Measurements from ENCODE around the gene PSEN2. TPM values are rescaled to one million over a fixed set of nuclear protein-coding genes. Genes with fewer than 3 reads are reported as not detected.
A peak's percentile ranks its signal among the peaks of the same experiment; 100 is the strongest.
"Not testable (repeated sequence)": the region's sequence is repeated elsewhere in the genome, so short reads cannot be mapped to it uniquely, and the experiment has no call there.

Gene PSEN2
- total RNA-seq, 1 donor from 2014 or later: 82.4 TPM

DNA sequence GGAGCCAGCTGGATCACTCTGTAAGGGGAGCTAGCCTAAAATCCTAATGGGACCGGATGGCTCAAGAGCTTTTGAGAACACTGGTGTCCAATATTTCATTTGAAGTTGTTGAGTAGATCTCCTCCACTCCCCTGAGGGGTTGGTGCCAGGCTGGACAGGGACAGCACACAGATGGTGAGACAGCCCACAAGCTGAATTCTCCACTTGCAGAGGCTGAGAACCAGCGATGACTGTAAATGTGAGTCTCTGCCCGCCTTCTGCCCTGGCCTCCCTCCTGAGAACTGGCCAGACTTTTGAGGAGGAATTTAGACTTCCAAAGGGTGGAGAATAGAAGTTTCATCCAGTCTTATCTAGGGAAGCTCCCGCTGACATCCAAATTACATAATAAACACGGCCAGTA is 49.2 kb downstream of the PSEN2 start:
- no peak for DNase-seq

DNA sequence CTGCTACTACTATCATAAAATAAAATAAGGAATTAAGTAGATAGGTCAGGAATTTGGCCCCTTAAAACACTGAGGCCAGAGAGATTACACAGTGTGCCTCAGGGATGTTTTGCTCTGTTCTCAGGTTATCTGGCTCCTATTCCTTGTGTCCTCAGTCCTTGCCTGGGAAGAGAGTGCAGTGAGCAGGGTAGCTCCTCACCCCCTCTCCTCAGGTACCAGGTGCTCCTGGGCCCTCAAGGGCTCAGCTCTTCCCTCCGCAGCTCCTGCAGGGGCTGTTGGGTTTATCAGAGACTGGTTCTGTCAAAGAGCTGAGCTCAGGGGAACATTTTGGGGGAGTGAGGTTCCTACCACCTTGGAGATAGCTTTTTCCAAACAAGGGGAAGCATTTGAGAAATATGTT is 49.6 kb downstream of the PSEN2 start:
- no peak for DNase-seq

GRCh38 chr1:226920446-226920894 is 50.1 kb downstream of the PSEN2 start:
- DNase-seq: no peak

DNA sequence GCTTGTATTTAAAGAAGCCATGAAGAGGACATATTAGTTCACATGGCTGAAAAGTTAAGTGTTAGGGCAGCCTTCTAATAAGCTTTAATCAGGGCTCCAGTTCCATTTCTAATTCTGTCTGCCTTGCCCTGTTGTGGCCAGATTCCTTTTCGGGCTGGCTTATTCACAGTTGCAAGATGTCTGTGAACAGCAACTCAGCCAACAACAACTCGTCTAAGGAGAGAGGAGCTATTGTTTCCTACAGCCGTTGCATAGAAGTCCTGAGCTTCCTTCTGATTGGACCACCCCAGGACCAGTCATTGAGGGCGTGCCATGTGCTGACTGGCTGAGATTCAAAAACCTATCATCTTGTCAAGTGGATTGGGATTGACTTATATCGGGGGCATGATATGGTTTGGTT is 51.1 kb downstream of the PSEN2 start:
- DNase-seq: no peak

DNA sequence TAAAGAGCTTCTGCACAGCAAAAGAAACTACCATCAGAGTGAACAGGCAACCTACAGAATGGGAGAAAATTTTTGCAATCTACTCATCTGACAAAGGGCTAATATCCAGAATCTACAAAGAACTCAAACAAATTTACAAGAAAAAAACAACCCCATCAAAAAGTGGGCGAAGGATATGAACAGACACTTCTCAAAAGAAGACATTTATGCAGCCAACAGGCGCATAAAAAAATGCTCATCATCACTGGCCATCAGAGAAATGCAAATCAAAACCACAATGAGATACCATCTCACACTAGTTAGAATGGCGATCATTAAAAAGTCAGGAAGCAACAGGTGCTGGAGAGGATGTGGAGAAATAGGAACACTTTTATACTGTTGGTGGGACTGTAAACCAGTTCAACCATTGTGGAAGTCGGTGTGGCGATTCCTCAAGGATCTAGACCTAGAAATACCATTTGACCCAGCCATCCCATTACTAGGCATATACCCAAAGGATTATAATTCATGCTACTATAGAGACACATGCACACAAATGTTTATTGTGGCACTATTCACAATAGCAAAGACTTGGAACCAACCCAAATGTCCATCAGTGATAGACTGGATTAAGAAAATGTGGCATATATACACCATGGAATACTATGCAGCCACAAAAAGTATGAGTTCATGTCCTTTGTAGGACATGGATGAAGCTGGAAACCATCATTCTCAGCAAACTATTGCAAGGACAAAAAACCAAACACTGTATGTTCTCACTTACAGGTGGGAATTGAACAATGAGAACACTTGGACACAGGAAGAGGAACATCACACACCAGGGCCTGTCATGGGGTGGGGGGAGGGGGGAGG is 59.1 kb downstream of the PSEN2 start:
- not testable (repeated sequence) for DNase-seq

- no peak for DNase-seq
These were observed 64.2 kb downstream of the PSEN2 start for GRCh38 chr1:226934483-226935237.

DNA sequence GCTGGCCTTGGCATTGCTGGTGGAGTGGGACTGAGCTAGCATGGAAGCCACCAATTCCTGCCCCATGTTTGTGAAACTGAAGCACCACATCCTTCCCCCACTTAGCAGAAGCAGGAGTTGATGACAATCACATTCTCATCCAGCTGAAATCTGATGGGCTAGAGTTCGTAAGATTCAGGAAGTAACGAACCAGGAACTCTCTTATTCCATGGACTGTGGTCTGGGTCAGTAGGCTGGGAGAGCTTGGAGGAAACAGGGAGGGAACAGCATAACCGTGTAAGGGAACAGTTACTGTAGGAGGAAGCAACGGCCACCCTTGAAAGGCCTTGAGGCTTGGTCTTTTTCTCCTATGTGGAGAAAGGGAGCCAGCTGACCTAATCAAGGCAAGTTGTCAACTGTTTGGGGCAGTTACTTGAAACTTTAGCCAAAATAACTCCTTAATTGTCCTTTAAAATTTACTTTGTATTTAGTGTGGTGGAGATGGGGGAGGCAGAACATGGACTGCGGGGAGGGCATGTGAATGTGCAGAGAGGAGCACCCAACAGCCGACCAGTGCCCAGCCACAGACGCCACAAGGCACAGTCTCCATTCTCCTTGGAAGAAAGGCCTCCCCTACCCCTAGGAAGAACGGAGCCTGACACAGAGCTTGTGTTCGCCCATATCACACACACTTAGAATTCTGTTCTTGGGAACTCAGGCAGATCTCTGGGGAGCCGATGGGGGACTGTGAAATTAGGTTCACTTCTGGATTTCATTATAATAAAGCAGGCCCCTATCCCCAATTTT is 67.7 kb downstream of the PSEN2 start:
- DNase-seq: no peak

DNA sequence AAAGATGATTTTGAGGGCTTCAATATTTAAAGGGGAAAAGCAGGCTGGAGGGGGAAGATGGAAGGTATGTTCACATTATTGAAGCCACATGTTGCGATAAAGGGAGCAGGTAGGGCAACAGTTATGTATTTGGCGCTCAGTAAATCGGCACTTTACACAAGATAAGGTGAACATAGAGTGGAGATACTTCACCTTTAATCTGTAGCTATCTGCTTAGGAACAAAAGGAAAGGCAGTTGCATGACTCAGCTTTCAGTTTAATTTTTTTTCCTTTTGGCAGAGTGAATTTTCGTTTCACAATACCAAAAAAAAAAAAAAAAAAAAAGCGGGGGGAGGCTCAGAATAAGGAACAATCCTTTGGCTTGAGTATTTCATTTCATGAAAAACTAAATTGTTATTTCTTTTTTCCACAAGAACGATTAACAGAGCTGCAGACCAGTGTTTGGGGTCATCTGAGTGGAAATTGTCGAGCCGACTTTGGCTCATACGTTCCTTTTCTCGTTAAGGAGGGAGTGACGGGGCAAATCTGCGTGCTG is 68.6 kb downstream of the PSEN2 start:
- no peak for DNase-seq

DNA sequence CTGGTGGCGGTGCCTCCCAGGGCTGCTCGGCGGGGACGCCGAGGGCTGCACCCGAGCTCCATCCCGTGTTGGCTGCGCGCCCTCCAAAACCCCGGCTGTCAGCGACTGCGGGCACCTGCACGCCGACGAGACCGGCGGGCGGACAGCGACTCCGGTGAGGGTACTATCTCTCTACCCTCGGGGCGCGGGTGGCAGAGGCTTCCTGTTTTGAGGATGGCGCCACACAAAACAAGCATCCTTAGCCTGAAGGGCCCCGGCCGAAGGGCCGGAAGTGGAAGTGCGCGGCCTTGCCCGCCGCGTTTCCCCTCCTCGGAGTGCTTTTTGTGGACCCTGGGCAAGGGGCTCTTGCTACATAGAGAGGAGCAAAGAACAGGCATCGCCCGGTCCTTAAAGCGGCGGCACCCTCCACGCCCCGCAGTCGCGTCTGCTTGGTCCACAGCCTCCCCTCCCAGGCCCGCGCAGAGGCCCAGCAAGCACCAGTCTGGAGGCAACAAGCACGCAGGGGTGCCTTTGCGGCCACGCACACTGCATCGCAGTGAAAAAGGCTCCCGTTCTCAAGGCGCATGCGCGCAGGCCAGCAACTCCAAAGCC is 69.1 kb downstream of the PSEN2 start:
- DNase-seq: peak; percentile 75

- peak; percentile 100 for DNase-seq
These were observed 69.8 kb downstream of the PSEN2 start, which contains the start of gene COQ8A for GRCh38 chr1:226940029-226940805. TSS of gene COQ8A (plus strand) at chr1:226940294. CDS start at chr1:226961386, 21,092 bp downstream.

DNA sequence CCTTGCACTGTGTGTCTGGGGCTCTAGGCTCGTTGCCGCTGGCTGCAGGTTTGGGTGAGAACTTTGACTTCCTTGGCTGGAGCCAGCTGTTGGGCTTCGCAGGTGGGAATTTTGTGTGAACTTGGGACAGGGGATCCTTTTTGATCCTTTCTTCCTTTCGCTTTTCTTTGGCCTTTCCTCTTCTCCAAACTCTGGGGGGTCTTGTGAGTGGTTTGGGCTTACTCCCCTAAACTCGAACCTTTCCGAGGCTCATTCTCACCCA is 70.3 kb downstream of the PSEN2 start:
- DNase-seq: no peak

GRCh38 chr1:226942392-226942791 is 72.0 kb downstream of the PSEN2 start:
- no peak for DNase-seq

GRCh38 chr1:226943156-226943555 is 72.7 kb downstream of the PSEN2 start:
- DNase-seq: no peak

DNA sequence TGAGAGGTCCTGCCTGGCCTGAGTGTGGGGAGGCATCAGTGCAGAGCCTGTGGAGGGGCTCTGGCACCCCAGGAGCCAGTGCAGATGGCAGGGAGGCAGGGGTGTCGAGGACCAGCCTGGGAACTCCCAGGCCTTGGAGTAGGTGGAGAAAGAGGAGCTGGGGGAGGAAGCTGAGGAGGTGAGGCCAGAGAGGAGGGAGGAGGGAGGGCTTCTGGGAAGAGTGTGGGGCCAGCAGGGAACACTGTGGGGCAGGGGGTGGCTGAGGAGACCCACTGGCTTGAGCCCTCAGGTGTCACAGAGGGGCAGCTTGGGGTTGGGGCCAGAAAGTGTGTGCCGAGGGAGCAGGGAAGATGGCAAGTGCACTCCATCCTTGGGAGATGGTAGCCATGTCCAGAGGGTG is 73.5 kb downstream of the PSEN2 start:
- no peak for DNase-seq

DNA sequence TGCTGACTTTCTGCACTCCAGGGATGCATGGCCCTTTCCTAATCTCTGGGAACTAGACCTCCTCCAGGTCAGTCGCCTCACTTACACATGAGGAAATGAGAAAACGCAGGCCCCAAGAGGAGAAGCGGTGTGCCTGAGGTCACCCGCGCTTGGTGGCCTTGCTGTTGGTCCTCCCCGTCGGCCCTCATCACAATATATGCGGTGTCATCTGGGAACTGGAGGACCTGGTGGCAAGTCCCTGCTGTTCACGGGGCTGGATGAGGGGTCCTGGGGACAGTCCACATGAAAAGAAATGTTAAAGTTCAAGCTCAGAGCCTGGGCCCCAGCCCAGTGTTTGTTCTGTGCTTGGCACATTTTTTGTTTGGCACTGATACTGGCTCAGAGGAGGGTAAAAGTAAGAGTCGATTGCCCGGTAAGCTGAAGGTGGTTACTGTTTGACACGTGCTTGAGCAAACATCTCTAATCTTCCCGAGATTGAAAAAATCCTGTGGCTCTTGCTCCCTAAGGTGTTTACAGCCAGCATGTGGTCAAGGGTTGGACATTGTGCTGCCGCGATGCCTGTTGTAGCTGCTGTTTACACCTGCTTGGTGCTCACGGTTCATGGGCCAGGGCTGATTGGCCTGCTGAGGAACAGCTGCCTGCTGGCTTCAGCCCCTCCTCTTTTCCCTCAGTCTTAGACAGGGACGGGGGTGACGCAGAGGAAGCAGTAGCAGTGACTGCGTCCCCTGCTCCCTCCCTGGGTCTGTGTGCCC is 74.9 kb downstream of the PSEN2 start:
- peak; percentile 63 for DNase-seq

Other genes starting within 250 kb of the PSEN2 start
- 34.2 TPM for gene ITPKB, start 131.3 kb upstream of the PSEN2 start, total RNA-seq
- 294 TPM for gene COQ8A, start 69.7 kb downstream of the PSEN2 start, total RNA-seq

All from tongue (tissue), 2 donors.